Measurements from ENCODE around the gene LGR4. TPM values are rescaled to one million over a fixed set of nuclear protein-coding genes. Genes with fewer than 3 reads are reported as not detected.

Gene LGR4
- total and polyA plus RNA-seq, 2 of the 13 experiments (the other 11 are each of a cell fraction or from before 2014, with no cell fraction given): 42.1 to 68.7 TPM

DNA sequence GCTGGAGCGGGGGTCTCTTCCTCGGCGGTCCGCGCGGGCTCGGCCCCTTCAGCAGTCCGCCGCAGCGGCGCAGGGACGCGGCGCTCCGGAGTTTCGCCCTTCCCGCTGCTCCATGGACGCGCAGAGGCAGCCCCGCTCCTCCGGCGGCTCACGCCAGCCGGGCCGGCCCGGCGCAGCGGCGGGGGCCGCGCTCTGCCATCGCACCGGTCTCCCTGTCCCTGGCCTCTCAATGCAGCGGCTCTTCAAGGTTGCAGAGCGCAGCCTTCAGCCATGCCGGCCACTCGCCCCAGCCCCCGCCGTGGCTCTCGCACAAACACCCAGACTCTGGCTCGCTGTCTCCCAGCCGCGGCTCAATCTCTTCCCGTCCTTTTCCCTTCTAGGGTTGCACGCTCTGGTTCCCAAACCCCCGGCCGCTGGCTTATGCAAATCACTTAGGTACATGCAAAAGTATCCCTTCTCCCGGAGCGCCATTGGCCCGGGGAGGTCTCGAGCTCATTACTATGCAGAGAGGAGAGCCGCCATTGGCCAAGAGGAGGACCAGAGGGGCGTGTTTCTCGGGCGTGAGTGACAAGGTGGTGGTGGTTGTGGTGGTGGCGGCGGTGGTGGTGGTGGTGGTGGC lies at the start of gene LGR4 (continued):
- TF ChIP-seq, protein P1, sequence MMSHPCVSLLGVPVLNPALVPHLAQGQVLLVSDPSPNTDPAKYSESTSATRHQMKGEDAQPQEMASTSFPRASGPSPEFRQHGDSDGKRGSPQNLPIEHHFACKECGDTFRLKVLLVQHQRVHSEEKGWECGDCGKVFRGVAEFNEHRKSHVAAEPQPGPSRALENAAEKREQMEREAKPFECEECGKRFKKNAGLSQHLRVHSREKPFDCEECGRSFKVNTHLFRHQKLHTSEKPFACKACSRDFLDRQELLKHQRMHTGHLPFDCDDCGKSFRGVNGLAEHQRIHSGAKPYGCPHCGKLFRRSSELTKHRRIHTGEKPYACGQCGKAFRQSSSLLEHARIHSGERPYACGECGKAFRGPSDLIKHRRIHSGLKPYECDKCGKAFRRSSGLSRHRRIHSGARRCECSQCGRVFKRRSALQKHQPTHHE (CRISPR knock-in tag; IDR thresholded peaks at IDR 0.05; ENCODE audit: borderline replicate concordance): 0 out of 2 replicates have a peak, but pooled peaks have one; percentile 63
- TF ChIP-seq SP5 (CRISPR knock-in tag; IDR thresholded peaks at IDR 0.05; ENCODE audit: borderline replicate concordance, low read depth): no peak
- TF ChIP-seq, protein P2, sequence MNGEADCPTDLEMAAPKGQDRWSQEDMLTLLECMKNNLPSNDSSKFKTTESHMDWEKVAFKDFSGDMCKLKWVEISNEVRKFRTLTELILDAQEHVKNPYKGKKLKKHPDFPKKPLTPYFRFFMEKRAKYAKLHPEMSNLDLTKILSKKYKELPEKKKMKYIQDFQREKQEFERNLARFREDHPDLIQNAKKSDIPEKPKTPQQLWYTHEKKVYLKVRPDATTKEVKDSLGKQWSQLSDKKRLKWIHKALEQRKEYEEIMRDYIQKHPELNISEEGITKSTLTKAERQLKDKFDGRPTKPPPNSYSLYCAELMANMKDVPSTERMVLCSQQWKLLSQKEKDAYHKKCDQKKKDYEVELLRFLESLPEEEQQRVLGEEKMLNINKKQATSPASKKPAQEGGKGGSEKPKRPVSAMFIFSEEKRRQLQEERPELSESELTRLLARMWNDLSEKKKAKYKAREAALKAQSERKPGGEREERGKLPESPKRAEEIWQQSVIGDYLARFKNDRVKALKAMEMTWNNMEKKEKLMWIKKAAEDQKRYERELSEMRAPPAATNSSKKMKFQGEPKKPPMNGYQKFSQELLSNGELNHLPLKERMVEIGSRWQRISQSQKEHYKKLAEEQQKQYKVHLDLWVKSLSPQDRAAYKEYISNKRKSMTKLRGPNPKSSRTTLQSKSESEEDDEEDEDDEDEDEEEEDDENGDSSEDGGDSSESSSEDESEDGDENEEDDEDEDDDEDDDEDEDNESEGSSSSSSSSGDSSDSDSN (CRISPR knock-in tag; IDR thresholded peaks at IDR 0.05): peak; percentile 91
- TF ChIP-seq ZNF570 (CRISPR knock-in tag; IDR thresholded peaks at IDR 0.05; ENCODE audit: borderline replicate concordance): no peak
- peak; percentile 89 for TF ChIP-seq CCDC6 (CRISPR knock-in tag; IDR thresholded peaks at IDR 0.05)
- no peak for TF ChIP-seq CHD2 (IDR thresholded peaks at IDR 0.05; ENCODE audit: low read depth, low read length)
- no peak for TF ChIP-seq ATM (IDR thresholded peaks at IDR 0.05; ENCODE audit: borderline replicate concordance)
- TF ChIP-seq, protein P3, sequence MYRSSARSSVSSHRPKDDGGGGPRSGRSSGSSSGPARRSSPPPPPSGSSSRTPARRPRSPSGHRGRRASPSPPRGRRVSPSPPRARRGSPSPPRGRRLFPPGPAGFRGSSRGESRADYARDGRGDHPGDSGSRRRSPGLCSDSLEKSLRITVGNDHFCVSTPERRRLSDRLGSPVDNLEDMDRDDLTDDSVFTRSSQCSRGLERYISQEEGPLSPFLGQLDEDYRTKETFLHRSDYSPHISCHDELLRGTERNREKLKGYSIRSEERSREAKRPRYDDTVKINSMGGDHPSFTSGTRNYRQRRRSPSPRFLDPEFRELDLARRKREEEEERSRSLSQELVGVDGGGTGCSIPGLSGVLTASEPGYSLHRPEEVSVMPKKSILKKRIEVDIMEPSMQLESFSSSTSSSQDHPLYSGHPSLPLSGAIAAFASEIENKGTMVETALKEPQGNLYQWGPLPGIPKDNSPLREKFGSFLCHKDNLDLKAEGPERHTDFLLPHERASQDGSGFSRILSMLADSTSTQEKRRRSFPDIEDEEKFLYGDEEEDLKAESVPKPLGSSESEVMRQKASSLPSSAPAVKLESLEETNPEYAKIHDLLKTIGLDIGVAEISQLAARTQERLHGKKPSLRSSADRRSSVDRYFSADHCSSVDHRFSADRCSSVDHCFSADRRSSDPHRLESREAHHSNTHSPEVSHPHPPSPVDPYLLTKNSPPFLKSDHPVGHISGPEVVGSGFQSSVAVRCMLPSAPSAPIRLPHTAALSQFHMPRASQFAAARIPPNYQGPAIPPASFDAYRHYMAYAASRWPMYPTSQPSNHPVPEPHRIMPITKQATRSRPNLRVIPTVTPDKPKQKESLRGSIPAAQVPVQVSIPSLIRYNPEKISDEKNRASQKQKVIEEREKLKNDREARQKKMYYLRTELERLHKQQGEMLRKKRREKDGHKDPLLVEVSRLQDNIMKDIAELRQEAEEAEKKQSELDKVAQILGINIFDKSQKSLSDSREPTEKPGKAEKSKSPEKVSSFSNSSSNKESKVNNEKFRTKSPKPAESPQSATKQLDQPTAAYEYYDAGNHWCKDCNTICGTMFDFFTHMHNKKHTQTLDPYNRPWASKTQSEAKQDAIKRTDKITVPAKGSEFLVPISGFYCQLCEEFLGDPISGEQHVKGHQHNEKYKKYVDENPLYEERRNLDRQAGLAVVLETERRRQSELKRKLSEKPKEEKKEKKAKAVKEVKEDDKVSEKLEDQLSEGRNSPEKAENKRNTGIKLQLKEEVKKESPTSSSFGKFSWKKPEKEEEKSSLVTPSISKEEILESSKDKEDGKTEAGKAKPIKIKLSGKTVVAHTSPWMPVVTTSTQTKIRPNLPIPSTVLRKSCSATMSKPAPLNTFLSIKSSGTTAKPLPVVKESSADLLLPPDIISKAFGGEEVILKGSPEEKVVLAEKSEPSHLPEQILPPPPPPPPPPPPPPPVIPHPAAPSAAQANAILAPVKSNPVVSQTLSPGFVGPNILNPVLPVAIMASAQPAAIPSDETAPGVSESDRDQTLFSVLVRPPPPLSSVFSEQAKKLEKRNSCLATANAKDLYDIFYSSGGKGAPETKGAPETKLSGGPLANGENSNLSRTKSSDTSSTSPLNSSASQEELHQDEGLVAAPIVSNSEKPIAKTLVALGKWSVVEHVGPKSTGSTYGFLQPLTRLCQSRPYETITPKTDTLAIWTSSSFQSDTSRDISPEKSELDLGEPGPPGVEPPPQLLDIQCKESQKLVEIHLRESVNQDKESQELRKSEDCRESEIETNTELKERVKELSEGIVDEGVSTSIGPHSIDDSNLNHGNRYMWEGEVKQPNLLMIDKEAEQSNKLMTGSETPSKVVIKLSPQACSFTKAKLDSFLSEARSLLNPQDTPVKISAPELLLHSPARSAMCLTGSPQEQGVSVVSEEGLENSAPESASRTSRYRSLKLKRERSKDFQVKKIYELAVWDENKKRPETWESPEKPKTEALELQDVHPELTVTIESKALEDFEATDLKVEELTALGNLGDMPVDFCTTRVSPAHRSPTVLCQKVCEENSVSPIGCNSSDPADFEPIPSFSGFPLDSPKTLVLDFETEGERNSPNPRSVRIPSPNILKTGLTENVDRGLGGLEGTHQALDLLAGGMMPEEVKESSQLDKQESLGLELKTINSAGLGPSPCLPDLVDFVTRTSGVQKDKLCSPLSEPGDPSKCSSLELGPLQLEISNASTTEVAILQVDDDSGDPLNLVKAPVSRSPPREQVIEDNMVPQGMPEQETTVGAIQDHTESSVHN (CRISPR knock-in tag; IDR thresholded peaks at IDR 0.05): no peak
- TF ChIP-seq TOPORS (CRISPR knock-in tag; IDR thresholded peaks at IDR 0.05): no peak
- TF ChIP-seq FOSL1 (CRISPR knock-in tag; IDR thresholded peaks at IDR 0.05; ENCODE audit: borderline replicate concordance): no peak
- peak; percentile 31; the same call in 1 of the 2 replicates for TF ChIP-seq HES4 (CRISPR knock-in tag; IDR thresholded peaks at IDR 0.05; ENCODE audit: borderline replicate concordance)
- peak; percentile 78 for TF ChIP-seq AGO2 (optimal IDR thresholded peaks at IDR 0.05; ENCODE audit: low read depth, low read length)

Measured in HepG2 (cell line).